T follicular helper cell (primary cell): ENCODE results near the gene HHAT.

ENCODE experiments used
- DNase-seq: peaks from one replicate; pipeline ENCODE4 v3.0.0-alpha.2; 2020; ENCODE audit warnings: low read depth

The HHAT gene

DNA sequence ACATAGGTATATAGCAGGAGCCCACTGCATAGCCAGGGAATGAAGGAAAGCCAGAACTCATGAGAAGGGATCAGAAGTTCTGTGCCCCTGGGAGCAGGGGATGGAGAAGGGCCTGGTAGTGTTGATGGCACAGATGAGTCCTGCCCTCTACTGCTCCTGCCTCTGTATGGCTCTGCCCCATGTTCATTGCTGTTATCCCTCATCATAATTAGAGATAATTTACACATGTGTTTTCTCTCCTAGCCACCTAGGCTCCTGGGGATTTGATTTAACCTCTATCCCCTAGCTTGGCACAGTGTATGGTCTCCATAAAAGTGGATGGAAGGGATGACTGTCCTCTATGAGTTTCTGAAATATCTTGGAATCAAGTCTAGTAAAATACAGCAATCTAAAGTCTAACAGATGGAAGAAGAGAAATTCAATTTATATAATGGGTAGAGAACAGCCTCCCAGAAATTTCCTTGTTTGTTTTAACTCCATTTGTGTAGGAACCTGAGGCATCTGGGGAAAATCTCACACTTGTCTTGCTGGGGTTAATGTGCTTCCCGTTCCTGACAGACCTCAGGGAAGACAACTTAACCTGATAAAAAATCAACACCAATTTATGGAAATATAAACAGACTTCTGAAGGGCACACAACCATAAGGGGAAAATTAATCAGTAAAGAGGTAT is 393.8 kb downstream of the HHAT start:
- no peak for DNase-seq

DNA sequence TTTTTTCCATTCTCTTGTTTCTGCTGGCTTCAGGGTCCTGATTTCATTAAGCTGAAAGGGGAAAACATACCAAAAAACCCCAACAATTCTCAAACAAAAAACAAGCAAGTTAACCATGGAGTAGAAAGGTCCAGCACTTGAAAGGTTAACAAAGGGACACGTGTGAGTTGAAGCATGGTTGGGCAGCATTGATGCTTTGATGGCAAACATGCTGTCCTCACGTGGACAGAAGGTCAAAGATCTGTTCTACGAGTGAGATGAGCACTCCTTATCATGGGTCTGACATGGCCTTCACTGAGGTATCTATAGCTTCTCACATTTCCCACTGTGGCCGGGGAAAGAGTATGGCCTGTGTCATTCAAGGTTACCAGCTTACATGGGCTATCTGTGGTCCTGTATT is 394.9 kb downstream of the HHAT start:
- no peak for DNase-seq

DNA sequence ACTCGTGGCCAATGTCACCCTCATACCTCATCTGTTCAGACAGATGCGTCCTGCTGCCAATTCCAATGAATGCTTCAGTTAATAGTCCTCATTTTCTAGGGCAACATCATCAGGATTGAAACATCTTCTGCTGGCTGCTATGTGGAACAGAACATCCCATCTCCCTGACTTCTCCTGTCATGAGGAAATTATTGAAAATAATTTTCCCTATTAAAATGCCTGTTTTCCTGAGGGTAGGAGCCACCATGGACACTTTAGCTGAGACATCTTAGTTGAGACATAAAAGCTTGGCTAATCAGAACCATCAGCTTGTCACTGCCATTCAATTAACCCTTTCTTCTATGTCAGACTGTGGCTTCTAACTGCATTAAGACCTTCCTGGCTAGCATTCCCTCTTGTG is 396.1 kb downstream of the HHAT start:
- DNase-seq: no peak
